HUDEP-2 (cell line): ENCODE data around the gene TSSK2.

ENCODE experiments used
- DNase-seq, 76 experiments: peaks; one replicate each; lab custom pipeline; 2025; ENCODE audit not compliant: unreplicated experiment in 76 of 76; lab: John Stamatoyannopoulos, UW

Gene TSSK2

GRCh38 chr22:19178657-19179496 lies 47.8 kb downstream of the TSSK2 start, which contains the start of gene SLC25A1:
TSS of gene SLC25A1 (minus strand) at chr22:19178736. CDS start at chr22:19178673, 63 bp downstream.
- DNase-seq: peak in 73 of 76 experiments; percentile 29 to 92 (median 81)

- peak in 68 of 76 experiments; percentile 8 to 75 (median 51) for DNase-seq
Observed at GRCh38 chr22:19179497-19180048, 48.5 kb downstream of the TSSK2 start.

GRCh38 chr22:19180234-19180633 lies 49.1 kb downstream of the TSSK2 start:
- no peak for DNase-seq

- no peak for DNase-seq
Observed at GRCh38 chr22:19180740-19181410, 49.8 kb downstream of the TSSK2 start.

- DNase-seq: no peak
Observed at GRCh38 chr22:19181786-19182471, 50.8 kb downstream of the TSSK2 start.
